HUES6 (cell line): ENCODE measurements around the gene MCRS1.

Experiments used
- H3K27ac ChIP-seq: 2 replicates; pipeline ENCODE4 v1.7.0; 2013; ENCODE audit warnings: low read depth, mild to moderate bottlenecking, low read length, inconsistent platforms
- H3K27me3 ChIP-seq: 2 replicates; pipeline ENCODE4 v1.6.1; 2013; ENCODE audit warnings: low read length; ENCODE audit not compliant: control insufficient read depth, insufficient read depth
- H3K36me3 ChIP-seq: 2 replicates; pipeline ENCODE4 v1.6.1; 2013; ENCODE audit warnings: low read length; ENCODE audit not compliant: control insufficient read depth, insufficient read depth
- H3K4me1 ChIP-seq: 2 replicates; pipeline ENCODE4 v1.6.1; 2013; ENCODE audit warnings: low read length; ENCODE audit not compliant: control insufficient read depth, insufficient read depth
- H3K4me3 ChIP-seq: 2 replicates; pipeline ENCODE4 v1.5.1; 2013; ENCODE audit warnings: low read depth, low read length
- H3K9ac ChIP-seq: one replicate; pipeline ENCODE4 v1.6.1; 2013; ENCODE audit warnings: mild to moderate bottlenecking, low read length
- H3K9me3 ChIP-seq: 2 replicates; pipeline ENCODE4 v1.6.1; 2013; ENCODE audit warnings: low read depth, low read length; ENCODE audit not compliant: control insufficient read depth, insufficient read depth

Gene MCRS1

DNA sequence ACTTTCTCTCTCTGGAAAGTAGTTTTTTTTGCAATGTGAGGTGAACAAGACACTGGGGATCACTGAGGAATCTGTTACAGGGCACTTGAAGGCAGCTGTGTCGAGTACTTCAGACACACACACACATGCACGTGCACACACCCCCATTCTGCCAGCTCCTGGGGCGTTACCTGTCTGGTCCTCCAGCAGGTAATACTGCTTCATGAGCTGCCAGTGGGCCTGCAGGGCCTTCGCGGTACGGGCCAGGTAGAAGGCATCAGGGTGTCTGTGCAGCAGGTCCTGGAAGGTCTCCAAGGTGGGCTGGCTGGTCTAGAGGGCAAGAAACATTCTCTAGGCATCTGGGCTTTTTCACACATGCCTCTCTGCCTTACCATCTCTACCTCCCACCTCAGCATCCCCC, 5.1 kb downstream of the MCRS1 start:
- Histone ChIP-seq H3K4me3 (no peak overlapping the region), H3K9ac (no peak overlapping the region), H3K36me3 (peaks cover 81% of the 10 kb centered on the region), H3K9me3 (no peaks in the 10 kb centered on the region), H3K27ac (no peak overlapping the region), H3K27me3 (no peaks in the 10 kb centered on the region), H3K4me1 (0 out of 2 replicates have a peak, but pooled peaks cover 3% of the 10 kb centered on the region)

DNA sequence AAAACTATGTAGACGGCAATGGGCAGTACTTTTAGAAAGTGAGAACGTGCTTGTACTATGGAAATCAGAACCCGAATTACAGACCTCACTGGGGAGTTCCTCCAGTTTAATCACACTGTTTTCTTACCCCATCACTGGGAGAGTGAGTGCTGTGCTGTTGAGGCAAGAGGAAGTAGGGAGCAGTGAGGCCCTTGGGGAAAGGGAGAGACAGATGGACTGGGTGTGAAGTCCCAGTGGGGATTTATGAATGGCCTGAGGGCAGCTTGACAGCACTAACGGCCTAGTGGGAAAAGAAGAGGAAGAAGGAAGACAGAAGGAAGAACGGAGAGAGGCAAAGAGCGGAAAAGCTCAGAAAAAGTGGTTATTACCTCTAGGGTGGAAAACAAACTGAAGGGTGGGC, 5.7 kb downstream of the MCRS1 start:
- H3K4me1 ChIP-seq = 0 out of 2 replicates have a peak, but pooled peaks cover 3% of the 10 kb centered on the region
- no peak overlapping the region for H3K27ac ChIP-seq
- H3K36me3 ChIP-seq = peaks cover 85% of the 10 kb centered on the region

DNA sequence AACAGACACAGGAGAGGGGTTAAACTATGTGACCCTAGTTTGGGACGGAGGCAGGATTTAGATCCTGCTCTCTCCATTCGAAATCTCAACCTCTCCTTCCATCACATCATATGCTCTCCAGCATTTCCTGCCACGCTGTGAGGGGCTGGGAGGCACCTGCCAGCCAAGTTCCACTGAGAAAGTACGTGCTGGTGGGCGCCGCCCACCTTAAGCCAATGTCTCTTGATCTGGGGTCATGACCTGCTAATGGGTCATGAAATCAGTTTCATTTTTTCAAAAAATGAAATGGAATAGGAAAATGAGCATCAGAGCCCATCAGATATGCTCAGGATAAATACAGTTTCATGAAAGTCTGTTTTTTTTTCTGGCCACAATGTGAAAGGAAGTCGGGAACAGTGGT, 7.2 kb downstream of the MCRS1 start:
- no peak overlapping the region for H3K4me3 ChIP-seq
- H3K9ac ChIP-seq = no peak overlapping the region
- H3K4me1 ChIP-seq = no peaks in the 10 kb centered on the region
- H3K27me3 ChIP-seq = no peaks in the 10 kb centered on the region
- no peaks in the 10 kb centered on the region for H3K9me3 ChIP-seq
- peaks cover 94% of the 10 kb centered on the region for H3K36me3 ChIP-seq
- no peak overlapping the region for H3K27ac ChIP-seq

More for the DNA sequence above, 5.7 kb downstream of the MCRS1 start:
- Histone ChIP-seq H3K27me3 (no peaks in the 10 kb centered on the region), H3K4me3 (no peak overlapping the region), H3K9me3 (no peaks in the 10 kb centered on the region), H3K9ac (no peak overlapping the region)

DNA sequence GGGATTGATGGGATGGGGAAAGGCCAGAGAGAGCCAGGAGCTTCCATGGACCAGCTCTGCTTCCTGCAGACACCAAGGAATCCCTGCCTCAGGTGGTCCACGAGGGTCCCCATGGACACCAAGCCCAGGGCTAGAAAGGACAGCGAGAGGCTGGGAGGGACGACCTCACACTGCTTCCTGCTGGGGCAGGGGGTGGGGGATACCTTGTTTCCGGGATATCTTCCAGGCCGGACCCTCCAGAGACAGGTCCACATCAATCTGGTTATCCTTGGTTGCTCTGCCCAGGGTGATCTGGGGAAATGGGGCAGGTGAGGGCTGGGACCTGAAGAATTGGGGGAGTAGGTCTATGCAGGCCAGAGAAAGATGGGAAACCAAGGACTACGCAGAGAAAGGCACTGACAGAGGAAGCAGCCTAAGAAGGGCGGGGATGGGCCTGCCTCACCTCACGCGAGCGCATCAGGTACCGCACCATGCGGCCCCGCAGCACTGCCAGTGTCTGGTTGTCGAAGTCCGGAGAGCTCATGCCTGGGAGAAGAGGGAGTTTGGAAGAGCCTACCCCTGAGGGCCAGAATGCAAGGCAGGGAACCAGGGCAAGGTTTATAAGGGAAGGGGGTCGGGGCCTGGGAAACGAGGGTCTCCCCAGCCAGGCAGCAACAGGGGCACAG, 8.8 kb downstream of the MCRS1 start:
- Histone ChIP-seq H3K9ac (no peak overlapping the region), H3K27me3 (no peaks in the 10 kb centered on the region), H3K4me3 (no peak overlapping the region), H3K9me3 (no peaks in the 10 kb centered on the region), H3K4me1 (no peaks in the 10 kb centered on the region), H3K36me3 (peaks cover 80% of the 10 kb centered on the region), H3K27ac (no peak overlapping the region)

DNA sequence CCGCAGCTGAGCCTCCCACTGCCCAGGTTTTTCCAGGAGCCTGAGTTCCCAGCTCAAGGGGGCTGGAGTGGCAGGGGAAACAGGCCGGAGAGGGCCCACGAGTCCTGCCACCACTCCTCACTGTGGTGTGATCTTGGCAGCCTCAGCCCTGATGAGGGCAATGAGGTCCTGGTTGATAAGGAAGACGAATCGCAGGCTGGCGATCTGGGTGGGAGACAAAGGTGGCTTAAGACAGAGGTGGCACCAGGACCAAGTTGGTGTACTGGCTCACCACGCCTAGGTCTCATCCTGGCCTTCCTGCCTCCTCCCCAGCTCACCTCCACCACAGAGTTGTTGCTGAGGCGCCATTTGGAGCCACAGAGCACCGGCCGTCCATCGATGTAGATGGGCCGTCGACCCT, 9.4 kb downstream of the MCRS1 start:
- no peaks in the 10 kb centered on the region for H3K4me1 ChIP-seq
- no peaks in the 10 kb centered on the region for H3K9me3 ChIP-seq
- no peaks in the 10 kb centered on the region for H3K27me3 ChIP-seq
- no peak overlapping the region for H3K4me3 ChIP-seq
- peaks cover 74% of the 10 kb centered on the region for H3K36me3 ChIP-seq
- H3K9ac ChIP-seq = no peak overlapping the region
- H3K27ac ChIP-seq = no peak overlapping the region

DNA sequence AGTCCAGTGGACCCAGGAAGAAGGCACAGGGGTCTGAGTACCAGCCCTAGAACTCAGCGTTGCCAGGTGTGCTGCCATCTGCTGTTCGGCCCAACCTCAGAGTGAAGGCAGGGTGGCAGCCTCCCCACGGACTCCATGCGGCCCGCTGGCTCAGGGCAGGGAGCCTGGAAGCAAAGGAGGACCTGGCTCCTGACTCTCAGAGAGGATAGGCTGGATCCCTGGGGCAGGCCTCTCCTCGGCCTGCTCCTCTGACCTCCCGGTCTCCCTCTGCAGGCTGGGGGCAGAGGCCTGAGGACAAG, 10.1 kb downstream of the MCRS1 start:
- H3K27me3 ChIP-seq = peaks cover 1% of the 10 kb centered on the region; the same call in 1 of the 2 replicates
- H3K27ac ChIP-seq = no peak overlapping the region
- H3K36me3 ChIP-seq = peaks cover 67% of the 10 kb centered on the region
- no peaks in the 10 kb centered on the region for H3K9me3 ChIP-seq
- H3K4me3 ChIP-seq = no peak overlapping the region
- H3K4me1 ChIP-seq = no peaks in the 10 kb centered on the region
- no peak overlapping the region for H3K9ac ChIP-seq

DNA sequence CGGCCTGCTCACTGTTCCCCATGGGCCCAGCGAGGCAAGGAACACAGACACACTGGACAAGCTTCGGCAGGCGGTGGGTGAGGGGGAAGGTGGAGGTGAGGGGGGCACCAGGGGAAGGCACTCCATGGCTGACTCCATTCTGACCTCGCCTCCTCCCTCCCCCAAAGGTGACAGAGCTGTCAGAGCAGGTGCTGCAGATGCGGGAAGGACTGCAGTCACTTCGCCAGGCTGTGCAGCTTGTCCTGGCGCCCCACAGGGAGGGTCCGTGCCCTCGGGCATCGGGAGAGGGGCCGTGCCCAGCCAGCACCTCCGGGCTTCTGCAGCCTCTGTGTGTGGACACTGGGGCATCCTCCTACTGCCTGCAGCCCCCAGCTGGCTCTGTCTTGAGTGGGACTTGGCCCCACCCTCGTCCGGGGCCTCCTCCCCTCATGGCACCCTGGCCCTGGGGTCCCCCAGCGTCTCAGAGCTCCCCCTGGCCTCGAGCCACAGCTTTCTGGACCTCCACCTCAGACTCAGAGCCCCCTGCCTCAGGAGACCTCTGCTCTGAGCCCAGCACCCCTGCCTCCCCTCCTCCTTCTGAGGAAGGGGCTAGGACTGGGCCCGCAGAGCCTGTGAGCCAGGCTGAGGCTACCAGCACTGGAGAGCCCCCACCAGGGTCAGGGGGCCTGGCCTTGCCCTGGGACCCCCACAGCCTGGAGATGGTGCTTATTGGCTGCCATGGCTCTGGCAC, 10.6 kb downstream of the MCRS1 start:
- H3K27ac ChIP-seq = no peak overlapping the region
- H3K27me3 ChIP-seq = peaks cover 7% of the 10 kb centered on the region
- no peaks in the 10 kb centered on the region for H3K4me1 ChIP-seq
- H3K9ac ChIP-seq = no peak overlapping the region
- H3K4me3 ChIP-seq = no peak overlapping the region
- H3K9me3 ChIP-seq = no peaks in the 10 kb centered on the region
- peaks cover 62% of the 10 kb centered on the region for H3K36me3 ChIP-seq

DNA sequence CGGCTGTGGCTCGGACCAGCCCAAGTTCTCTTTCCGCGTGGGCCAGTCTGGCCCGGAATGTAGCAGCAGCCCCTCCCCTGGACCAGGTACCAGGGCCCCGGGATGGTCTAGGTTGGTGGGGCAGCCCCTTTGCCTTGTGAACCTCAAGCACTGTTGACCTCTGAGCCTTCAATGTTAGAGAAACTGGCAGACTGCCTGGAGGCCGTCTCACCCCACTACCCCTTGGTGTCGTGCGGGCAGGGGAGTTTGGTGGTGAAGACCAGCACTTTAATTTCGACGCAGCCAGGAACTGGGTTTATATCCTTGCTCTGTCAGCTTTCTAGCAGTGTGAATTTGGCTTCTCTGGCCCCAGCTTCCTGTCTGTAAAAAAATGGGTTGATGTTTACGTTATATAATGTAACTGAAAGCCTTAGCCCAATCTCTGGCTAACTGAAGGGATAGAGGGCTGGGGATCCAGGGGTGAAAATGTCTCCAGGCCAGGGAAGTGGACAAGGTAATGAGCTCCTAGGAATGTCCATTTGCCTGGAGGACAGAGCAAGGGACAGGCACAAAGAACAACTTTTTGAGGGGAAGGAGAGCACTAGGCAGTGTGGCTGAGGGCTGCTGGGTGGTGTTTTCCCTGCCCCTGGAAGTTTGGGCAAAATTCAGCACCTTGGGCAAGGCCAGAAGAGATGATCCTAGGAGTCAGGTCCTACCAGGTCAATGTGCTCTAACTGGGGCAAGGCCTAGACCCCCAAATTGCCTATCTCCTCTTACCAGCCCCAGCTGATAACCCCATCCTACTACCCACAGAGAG, 11.4 kb downstream of the MCRS1 start:
- peaks cover 14% of the 10 kb centered on the region for H3K27me3 ChIP-seq
- H3K4me1 ChIP-seq = no peaks in the 10 kb centered on the region
- H3K9me3 ChIP-seq = no peaks in the 10 kb centered on the region
- no peak overlapping the region for H3K27ac ChIP-seq
- no peak overlapping the region for H3K9ac ChIP-seq
- no peak overlapping the region for H3K4me3 ChIP-seq
- peaks cover 54% of the 10 kb centered on the region for H3K36me3 ChIP-seq

DNA sequence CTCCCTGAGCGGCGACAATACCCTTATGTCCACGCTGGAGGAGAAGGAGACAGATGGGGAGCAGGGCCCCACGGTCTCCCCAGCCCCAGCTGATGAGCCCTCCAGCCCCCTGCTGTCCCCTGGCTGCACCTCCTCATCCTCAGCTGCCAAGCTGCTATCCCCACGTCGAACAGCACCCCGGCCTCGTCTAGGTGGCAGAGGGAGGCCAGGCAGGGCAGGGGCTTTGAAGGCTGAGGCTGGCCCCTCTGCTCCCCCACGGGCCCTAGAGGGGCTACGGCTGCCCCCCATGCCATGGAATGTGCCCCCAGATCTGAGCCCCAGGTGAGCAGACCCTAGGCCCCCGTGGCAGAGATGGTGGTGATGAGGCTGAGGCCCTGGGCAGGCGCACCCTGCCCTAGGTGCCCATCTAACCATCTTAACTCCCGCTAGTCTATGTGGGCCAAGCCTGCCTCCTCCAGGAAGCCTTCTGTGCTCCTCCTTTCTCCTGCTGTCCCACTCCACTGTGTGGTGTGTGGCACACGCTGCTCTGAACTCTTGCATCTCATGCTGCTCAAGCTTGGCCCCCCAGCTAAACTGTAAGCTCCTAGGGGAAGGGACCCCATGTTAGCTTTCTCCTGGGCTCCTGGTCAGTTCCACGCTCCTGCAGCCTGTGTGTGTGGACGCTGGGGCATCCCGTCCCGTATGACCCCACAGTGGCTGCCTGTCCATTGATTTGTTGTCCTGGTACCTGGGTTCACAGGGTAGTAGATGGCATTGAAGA, 12.1 kb downstream of the MCRS1 start:
- H3K4me3 ChIP-seq = no peak overlapping the region
- H3K27ac ChIP-seq = no peak overlapping the region
- no peaks in the 10 kb centered on the region for H3K9me3 ChIP-seq
- H3K4me1 ChIP-seq = no peaks in the 10 kb centered on the region
- no peak overlapping the region for H3K9ac ChIP-seq
- H3K27me3 ChIP-seq = peaks cover 20% of the 10 kb centered on the region
- H3K36me3 ChIP-seq = peaks cover 46% of the 10 kb centered on the region

DNA sequence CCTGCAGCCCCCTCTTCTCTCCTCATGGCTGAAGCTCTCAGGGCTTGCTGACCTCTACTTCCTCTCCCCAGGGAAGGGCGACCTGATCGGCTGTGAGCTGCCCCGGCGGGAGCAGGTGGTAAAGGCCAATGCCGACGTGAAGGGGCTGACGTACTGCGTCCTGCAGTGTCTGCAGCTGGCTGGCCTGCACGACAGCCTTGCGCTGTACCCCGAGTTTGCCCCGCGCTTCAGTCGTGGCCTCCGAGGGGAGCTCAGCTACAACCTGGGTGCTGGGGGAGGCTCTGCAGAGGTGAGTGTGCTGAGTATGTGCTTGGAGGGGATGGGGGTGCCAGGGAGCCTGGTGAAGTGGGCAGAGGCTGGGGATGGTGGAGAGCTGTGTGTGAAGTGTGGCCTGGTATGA, 13.7 kb downstream of the MCRS1 start:
- Histone ChIP-seq H3K4me3 (no peak overlapping the region), H3K4me1 (peaks cover 5% of the 10 kb centered on the region; the same call in 1 of the 2 replicates), H3K36me3 (peaks cover 31% of the 10 kb centered on the region), H3K9me3 (no peaks in the 10 kb centered on the region), H3K27ac (no peak overlapping the region), H3K9ac (no peak overlapping the region), H3K27me3 (peaks cover 35% of the 10 kb centered on the region)
